AG04450 (cell line): ENCODE results near the gene VPS13C. TPM values are rescaled to one million over a fixed set of nuclear protein-coding genes. Genes with fewer than 3 reads are reported as not detected.
"Not testable (repeated sequence)": the region's sequence is repeated elsewhere in the genome, so short reads cannot be mapped to it uniquely, and the experiment has no call there.

Source experiments
- CTCF ChIA-PET: fragments of 300-600, 350-600 bp; formaldehyde crosslinking; extraction: SDS; loops from one replicate; lab custom pipeline; 2022; ENCODE audit warnings: antibody characterized with exemption, inconsistent platforms; lab: Charles Lee
- POLR2A ChIA-PET: fragments of 350-600 bp; formaldehyde crosslinking; extraction: SDS; loops from one replicate; lab custom pipeline; 2021; ENCODE audit warnings: antibody characterized with exemption, inconsistent platforms; lab: Yijun Ruan, JAX
- DNase-seq: peaks from one replicate; pipeline ENCODE4 v3.0.0-alpha.2; 2011; ENCODE audit warnings: low read depth, low spot score
- H3K27ac ChIP-seq: one replicate; pipeline ENCODE4 v1.5.1; 2012; ENCODE audit warnings: low read depth, low read length, control low read depth
- H3K27me3 ChIP-seq: one replicate; pipeline ENCODE4 v1.6.0; 2012; ENCODE audit warnings: low read length; ENCODE audit not compliant: control insufficient read depth, insufficient read depth
- H3K4me3 ChIP-seq: 2 replicates; pipeline ENCODE4 v1.5.1; 2011; ENCODE audit warnings: mild to moderate bottlenecking, low read depth, low read length, control low read depth
- H3K9me3 ChIP-seq: 2 replicates; pipeline ENCODE4 v1.5.1; 2012; ENCODE audit warnings: low read length; ENCODE audit not compliant: control insufficient read depth, insufficient read depth
- polyA plus RNA-seq: library from polyadenylated mRNA; depleted of rRNA; stranded (reverse); fragments of >200 nt; gene quantifications from 2 replicates; pipeline ENCODE4 v1.2.3, GENCODE V29; 2011
- TF ChIP-seq, protein P1 (sequence below): IDR thresholded peaks from 2 replicates; pipeline ENCODE4 v1.5.1; 2011; ENCODE audit warnings: low read depth, low read length, control low read depth, inconsistent platforms

The VPS13C gene
- polyA plus RNA-seq, 1 experiment = 17.8 TPM

DNA sequence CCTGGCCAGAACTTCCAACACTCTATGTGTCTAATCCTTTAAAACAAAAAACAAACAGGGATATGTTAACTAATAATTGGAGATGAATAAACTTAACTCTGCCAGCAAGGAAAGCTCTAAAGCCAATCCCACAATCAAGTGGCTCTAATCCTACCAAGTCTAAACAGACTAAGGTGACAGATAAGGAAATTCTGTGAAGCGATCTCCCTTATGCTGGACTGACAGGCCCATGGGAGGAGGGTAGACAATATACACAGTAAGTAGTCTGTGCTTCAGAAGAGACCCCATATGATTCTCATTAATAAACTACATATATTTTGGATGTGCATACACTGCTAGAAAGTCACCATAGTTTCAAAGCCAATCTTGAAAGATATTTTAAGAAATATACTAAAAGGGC, 10.1 kb downstream of the VPS13C start:
- CTCF ChIA-PET = interaction anchor here (2.2 kb wide), 1 partner anchor 11 kb away, joined by 10 read pairs; the partner anchor contains the start of gene VPS13C
- TF ChIP-seq, protein P1, sequence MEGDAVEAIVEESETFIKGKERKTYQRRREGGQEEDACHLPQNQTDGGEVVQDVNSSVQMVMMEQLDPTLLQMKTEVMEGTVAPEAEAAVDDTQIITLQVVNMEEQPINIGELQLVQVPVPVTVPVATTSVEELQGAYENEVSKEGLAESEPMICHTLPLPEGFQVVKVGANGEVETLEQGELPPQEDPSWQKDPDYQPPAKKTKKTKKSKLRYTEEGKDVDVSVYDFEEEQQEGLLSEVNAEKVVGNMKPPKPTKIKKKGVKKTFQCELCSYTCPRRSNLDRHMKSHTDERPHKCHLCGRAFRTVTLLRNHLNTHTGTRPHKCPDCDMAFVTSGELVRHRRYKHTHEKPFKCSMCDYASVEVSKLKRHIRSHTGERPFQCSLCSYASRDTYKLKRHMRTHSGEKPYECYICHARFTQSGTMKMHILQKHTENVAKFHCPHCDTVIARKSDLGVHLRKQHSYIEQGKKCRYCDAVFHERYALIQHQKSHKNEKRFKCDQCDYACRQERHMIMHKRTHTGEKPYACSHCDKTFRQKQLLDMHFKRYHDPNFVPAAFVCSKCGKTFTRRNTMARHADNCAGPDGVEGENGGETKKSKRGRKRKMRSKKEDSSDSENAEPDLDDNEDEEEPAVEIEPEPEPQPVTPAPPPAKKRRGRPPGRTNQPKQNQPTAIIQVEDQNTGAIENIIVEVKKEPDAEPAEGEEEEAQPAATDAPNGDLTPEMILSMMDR = no peak
- Histone ChIP-seq H3K9me3 (no peaks in the 10 kb centered on the region), H3K4me3 (no peak overlapping the region), H3K27ac (no peak overlapping the region), H3K27me3 (no peaks in the 10 kb centered on the region)
- no peak for DNase-seq
- POLR2A ChIA-PET = no interaction called here

DNA sequence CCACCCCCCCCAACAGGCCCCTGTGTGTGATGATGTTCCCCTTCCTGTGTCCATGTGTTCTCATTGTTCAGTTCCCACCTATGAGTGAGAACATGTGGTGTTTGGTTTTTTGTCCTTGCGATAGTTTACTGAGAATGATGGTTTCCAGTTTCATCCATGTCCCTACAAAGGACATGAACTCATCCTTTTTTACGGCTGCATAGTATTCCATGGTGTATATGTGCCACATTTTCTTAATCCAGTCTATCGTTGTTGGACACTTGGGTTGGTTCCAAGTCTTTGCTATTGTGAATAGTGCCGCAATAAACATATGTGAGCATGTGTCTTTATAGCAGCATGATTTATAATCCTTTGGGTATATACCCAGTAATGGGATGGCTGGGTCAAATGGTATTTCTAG, 12.0 kb downstream of the VPS13C start:
- H3K4me3 ChIP-seq, DNase-seq, POLR2A ChIA-PET, H3K27me3 ChIP-seq, H3K9me3 ChIP-seq, H3K27ac ChIP-seq, CTCF ChIA-PET: not testable (repeated sequence)

DNA sequence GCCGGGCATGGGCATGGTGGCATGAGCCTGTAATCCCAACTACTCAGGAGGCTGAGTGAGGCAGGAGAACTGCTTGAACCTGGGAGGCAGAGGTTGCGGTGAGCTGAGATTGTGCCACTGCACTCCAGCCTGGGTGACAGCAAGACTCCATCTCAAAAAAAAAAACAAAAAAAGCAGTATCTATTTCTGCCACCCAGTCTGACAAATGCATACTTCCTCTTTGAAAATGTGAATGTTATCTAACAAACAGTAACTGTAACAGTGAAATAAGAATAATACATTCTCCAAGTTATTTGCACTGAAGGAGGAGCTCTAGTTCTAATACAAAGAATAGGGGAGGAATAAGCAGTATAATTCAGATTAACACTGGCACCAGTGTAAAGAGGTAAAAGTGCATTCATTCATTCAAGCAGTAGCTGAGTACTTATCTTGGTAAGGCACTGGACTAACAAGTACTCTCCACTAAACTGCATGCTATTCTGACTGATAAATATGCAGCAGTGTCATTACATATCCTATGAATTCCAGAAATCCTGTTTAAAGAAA, 12.9 kb downstream of the VPS13C start:
- ChIA-PET CTCF (interaction anchor here (1.0 kb wide), 1 partner anchor 13 kb away, joined by 4 read pairs; the partner anchor contains the start of gene VPS13C), POLR2A (no interaction called here)
- Histone ChIP-seq H3K4me3 (no peak overlapping the region), H3K27me3 (no peaks in the 10 kb centered on the region), H3K9me3 (no peaks in the 10 kb centered on the region), H3K27ac (no peak overlapping the region)
- no peak for DNase-seq
- TF ChIP-seq, protein P1 = no peak

DNA sequence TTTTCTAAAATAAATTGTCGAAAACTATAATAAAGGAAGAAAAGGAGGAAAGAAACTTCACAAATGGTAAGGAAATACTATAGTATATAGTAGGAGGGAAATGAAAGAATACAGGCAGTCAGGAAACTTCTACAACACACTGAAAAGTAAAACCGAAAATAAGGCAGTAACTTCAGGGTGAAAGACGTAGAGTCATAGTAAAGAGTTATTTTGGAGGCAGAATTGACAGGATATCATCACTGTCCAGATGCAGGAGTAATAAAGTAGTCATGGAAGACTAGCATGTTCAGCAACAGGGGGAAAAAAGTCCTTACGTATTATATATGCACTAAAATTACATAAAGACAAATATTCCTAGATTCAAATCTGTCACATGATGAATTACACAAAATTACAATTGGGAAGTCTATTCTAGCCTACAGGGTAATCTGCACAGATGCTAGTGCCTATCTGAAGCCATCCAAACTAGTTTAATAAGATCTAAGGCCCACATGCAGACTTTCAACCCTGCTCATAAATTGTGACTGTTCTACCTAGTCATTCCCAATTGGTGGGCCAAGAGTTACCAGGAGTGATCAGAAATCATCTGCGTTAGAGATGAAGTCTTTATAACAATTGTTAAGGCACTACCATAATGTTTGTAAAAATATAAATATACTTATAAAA, 14.0 kb downstream of the VPS13C start:
- TF ChIP-seq, protein P1 = no peak
- no peak overlapping the region for H3K4me3 ChIP-seq
- no peak overlapping the region for H3K27ac ChIP-seq
- ChIA-PET POLR2A (no interaction called here), CTCF (no interaction called here)
- H3K27me3 ChIP-seq = no peaks in the 10 kb centered on the region
- no peak for DNase-seq
- H3K9me3 ChIP-seq = no peaks in the 10 kb centered on the region

DNA sequence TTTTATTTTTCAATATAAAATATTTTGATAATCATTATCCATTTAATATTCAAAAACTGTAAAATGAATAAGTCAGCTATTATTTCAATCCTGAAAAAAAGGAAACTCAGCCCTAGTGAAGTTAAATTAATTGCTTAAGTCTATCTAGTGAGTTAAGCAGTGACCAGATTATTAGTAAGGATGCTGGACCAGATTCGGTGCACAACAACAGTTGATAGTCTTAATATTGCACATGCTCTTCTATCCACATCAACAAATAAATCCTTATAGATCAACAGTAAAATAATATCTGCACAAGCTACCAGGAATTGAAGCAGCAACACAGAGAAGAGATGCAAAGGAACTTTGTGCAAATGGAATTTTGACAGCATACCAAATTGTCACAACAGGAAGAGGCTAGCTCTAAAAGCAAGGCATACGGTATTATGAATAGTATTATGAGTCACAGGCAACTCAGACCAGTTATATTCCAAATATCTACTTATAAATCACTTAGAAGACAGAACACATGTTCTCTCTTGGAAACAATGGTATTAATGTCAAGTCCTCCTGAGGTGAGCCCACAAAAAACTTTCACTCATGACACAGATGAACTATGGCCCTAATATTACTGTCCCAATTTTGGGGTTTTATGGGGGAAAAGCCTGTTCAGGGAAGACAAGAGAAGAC, 24.9 kb downstream of the VPS13C start:
- Histone ChIP-seq H3K27ac (no peak overlapping the region), H3K9me3 (no peaks in the 10 kb centered on the region), H3K27me3 (no peaks in the 10 kb centered on the region), H3K4me3 (no peak overlapping the region)
- peak; percentile 6 for DNase-seq
- CTCF ChIA-PET = no interaction called here
- TF ChIP-seq, protein P1 = no peak
- POLR2A ChIA-PET = no interaction called here
